ELR (cell line): Measurements from ENCODE around the gene KLF18.
"Not testable (repeated sequence)": the region's sequence is repeated elsewhere in the genome, so short reads cannot be mapped to it uniquely, and the experiment has no call there.

ENCODE experiments used
- DNase-seq: peaks from one replicate; pipeline ENCODE4 v3.0.0-alpha.2; 2015; ENCODE audit warnings: low read depth

KLF18 gene

GRCh38 chr1:44120398-44120949 lies 21.0 kb downstream of the KLF18 start:
- DNase-seq = no peak

- DNase-seq = no peak
Observed at GRCh38 chr1:44119525-44119924, 21.9 kb downstream of the KLF18 start.

- no peak for DNase-seq
Observed at GRCh38 chr1:44118682-44119081, 22.7 kb downstream of the KLF18 start, which contains the start of gene KLF17. Gene KLF17, plus strand, starts transcription at chr1:44118821. Its CDS starts 87 bp downstream, at chr1:44118908.

- DNase-seq = not testable (repeated sequence)
Observed at GRCh38 chr1:44117272-44117671, 24.2 kb downstream of the KLF18 start.

- no peak for DNase-seq
Observed at GRCh38 chr1:44114098-44114497, 27.3 kb downstream of the KLF18 start.

- no peak for DNase-seq
Observed at GRCh38 chr1:44113095-44113609, 28.3 kb downstream of the KLF18 start.

- peak; percentile 32 for DNase-seq
Observed at GRCh38 chr1:44112486-44112885, 28.9 kb downstream of the KLF18 start.

GRCh38 chr1:44111861-44112260 lies 29.6 kb downstream of the KLF18 start:
- DNase-seq = no peak

GRCh38 chr1:44110916-44111315 lies 30.5 kb downstream of the KLF18 start:
- no peak for DNase-seq

- no peak for DNase-seq
Observed at GRCh38 chr1:44108971-44109370, 32.5 kb downstream of the KLF18 start.

- peak; percentile 75 for DNase-seq
Observed at GRCh38 chr1:44108241-44108640, 33.2 kb downstream of the KLF18 start.

- DNase-seq = peak; percentile 13
Observed at GRCh38 chr1:44105810-44106209, 35.6 kb downstream of the KLF18 start.

GRCh38 chr1:44103270-44104131 lies 37.9 kb downstream of the KLF18 start:
- no peak for DNase-seq

- DNase-seq = no peak
Observed at GRCh38 chr1:44101328-44101727, 40.1 kb downstream of the KLF18 start.

- DNase-seq = no peak
Observed at GRCh38 chr1:44100183-44100868, 41.1 kb downstream of the KLF18 start.

GRCh38 chr1:44094047-44094446 lies 47.4 kb downstream of the KLF18 start:
- no peak for DNase-seq

- DNase-seq = no peak
Observed at GRCh38 chr1:44090429-44091252, 50.8 kb downstream of the KLF18 start.

GRCh38 chr1:44089371-44090048 lies 51.9 kb downstream of the KLF18 start:
- DNase-seq = peak; percentile 37
